Measurements from ENCODE around the gene PYROXD2. TPM values are rescaled to one million over a fixed set of nuclear protein-coding genes. Genes with fewer than 3 reads are reported as not detected.

PYROXD2 gene
- total RNA-seq, 1 experiment from 2014 or later: 2.2 TPM

DNA sequence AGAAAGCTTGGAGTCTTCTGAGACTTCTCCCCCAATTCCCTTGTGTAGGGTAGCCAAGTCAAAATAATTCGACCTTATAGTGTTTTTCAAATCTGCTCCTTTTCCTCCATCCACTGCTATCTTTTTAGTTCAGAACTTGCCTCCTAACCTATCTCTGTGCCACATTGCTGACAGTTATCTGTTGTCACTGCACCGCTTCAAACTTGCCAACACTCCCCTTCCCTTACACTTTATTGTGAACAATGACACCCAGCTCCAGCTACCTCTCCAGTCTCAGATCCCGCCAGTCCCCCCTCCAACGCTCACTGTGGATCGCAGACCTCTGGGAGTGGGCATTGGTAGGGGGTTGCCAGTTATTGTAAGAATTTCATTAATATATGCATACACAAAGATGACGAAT is 48.0 kb upstream of the PYROXD2 start:
- Histone ChIP-seq H3K36me3 (ENCODE audit: control insufficient read depth, insufficient read depth, low read length) (no peaks in the 10 kb centered on the region), H3K9me3 (no peaks in the 10 kb centered on the region), H3K4me3 (ENCODE audit: low read depth, low read length) (no peak overlapping the region), H3K4me1 (peaks cover 17% of the 10 kb centered on the region; the same call in 1 of the 2 replicates), H3K27me3 (replicated peaks; ENCODE audit: control insufficient read depth, insufficient read depth, low read length) (no peaks in the 10 kb centered on the region)
- intact Hi-C loops (cut with micrococcal nuclease; ENCODE audit: unreplicated experiment): loop anchor here (10.0 kb wide), 4 partner anchors 312 to 932 kb away; no protein-coding TSS in a partner anchor
- ChIA-PET POLR2A (no interaction called here), CTCF (interaction anchor here (0.6 kb wide), 1 partner anchor 249 kb away, joined by 3 read pairs; no protein-coding TSS in a partner anchor)
- no peak for DNase-seq
- no TSS peak for BruUV-seq (replicated peaks)
- Mint-ChIP-seq H3K27me3 (ENCODE audit: insufficient read depth, unreplicated experiment) (no peaks in the 10 kb centered on the region), H3K9me3 (ENCODE audit: unreplicated experiment) (no peaks in the 10 kb centered on the region), H3K27ac (ENCODE audit: unreplicated experiment) (no peak overlapping the region), H3K36me3 (ENCODE audit: insufficient read depth, unreplicated experiment) (no peaks in the 10 kb centered on the region), H3K4me3 (ENCODE audit: unreplicated experiment) (no peak overlapping the region), H3K4me1 (ENCODE audit: low read depth, unreplicated experiment) (peaks cover 19% of the 10 kb centered on the region)
- TF ChIP-seq, protein P1, sequence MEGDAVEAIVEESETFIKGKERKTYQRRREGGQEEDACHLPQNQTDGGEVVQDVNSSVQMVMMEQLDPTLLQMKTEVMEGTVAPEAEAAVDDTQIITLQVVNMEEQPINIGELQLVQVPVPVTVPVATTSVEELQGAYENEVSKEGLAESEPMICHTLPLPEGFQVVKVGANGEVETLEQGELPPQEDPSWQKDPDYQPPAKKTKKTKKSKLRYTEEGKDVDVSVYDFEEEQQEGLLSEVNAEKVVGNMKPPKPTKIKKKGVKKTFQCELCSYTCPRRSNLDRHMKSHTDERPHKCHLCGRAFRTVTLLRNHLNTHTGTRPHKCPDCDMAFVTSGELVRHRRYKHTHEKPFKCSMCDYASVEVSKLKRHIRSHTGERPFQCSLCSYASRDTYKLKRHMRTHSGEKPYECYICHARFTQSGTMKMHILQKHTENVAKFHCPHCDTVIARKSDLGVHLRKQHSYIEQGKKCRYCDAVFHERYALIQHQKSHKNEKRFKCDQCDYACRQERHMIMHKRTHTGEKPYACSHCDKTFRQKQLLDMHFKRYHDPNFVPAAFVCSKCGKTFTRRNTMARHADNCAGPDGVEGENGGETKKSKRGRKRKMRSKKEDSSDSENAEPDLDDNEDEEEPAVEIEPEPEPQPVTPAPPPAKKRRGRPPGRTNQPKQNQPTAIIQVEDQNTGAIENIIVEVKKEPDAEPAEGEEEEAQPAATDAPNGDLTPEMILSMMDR (IDR thresholded peaks at IDR 0.05; ENCODE audit: insufficient read depth in 1 of 2, low read depth in 1 of 2, low read length in 1 of 2, severe bottlenecking in 1 of 2, unreplicated experiment in 1 of 2): no peak

- intact Hi-C loops (cut with micrococcal nuclease; ENCODE audit: unreplicated experiment): loop anchor here (10.0 kb wide), 4 partner anchors 313 to 933 kb away; no protein-coding TSS in a partner anchor
- Mint-ChIP-seq H3K27ac (ENCODE audit: unreplicated experiment) (peak overlapping the region; percentile 81), H3K4me1 (ENCODE audit: low read depth, unreplicated experiment) (peaks cover 15% of the 10 kb centered on the region), H3K36me3 (ENCODE audit: insufficient read depth, unreplicated experiment) (no peaks in the 10 kb centered on the region), H3K9me3 (ENCODE audit: unreplicated experiment) (no peaks in the 10 kb centered on the region), H3K4me3 (ENCODE audit: unreplicated experiment) (no peak overlapping the region), H3K27me3 (ENCODE audit: insufficient read depth, unreplicated experiment) (no peaks in the 10 kb centered on the region)
- no TSS peak for BruUV-seq (replicated peaks)
- TF ChIP-seq, protein P1 (IDR thresholded peaks at IDR 0.05; ENCODE audit: insufficient read depth in 1 of 2, low read depth in 1 of 2, low read length in 1 of 2, severe bottlenecking in 1 of 2, unreplicated experiment in 1 of 2): no peak
- no peaks in the 10 kb centered on the region for H3K36me3 ChIP-seq (ENCODE audit: control insufficient read depth, insufficient read depth, low read length)
- POLR2A ChIA-PET: no interaction called here
- H3K9me3 ChIP-seq: no peaks in the 10 kb centered on the region
- H3K27me3 ChIP-seq (replicated peaks; ENCODE audit: control insufficient read depth, insufficient read depth, low read length): no peaks in the 10 kb centered on the region
- no peak for DNase-seq
- no peak overlapping the region for H3K4me3 ChIP-seq (ENCODE audit: low read depth, low read length)
- CTCF ChIA-PET: interaction anchor here (0.5 to 0.9 kb wide), 2 partner anchors 785 to 1142 kb away, joined by 3 to 4 read pairs; no protein-coding TSS in a partner anchor
- peaks cover 14% of the 10 kb centered on the region; the same call in 1 of the 2 replicates for H3K4me1 ChIP-seq
Measured at GRCh38 chr10:98461500-98461842, 46.5 kb upstream of the PYROXD2 start.

GRCh38 chr10:98460837-98461499 is 46.0 kb upstream of the PYROXD2 start:
- CTCF ChIA-PET: interaction anchor here (0.5 to 0.9 kb wide), 2 partner anchors 786 to 1142 kb away, joined by 3 to 4 read pairs; no protein-coding TSS in a partner anchor
- no peaks in the 10 kb centered on the region for H3K36me3 Mint-ChIP-seq (ENCODE audit: insufficient read depth, unreplicated experiment)

More at GRCh38 chr10:98460837-98461499, 46.0 kb upstream of the PYROXD2 start:
- Mint-ChIP-seq H3K27me3 (ENCODE audit: insufficient read depth, unreplicated experiment) (no peaks in the 10 kb centered on the region), H3K9me3 (ENCODE audit: unreplicated experiment) (no peaks in the 10 kb centered on the region), H3K4me3 (ENCODE audit: unreplicated experiment) (no peak overlapping the region), H3K4me1 (ENCODE audit: low read depth, unreplicated experiment) (peaks cover 15% of the 10 kb centered on the region), H3K27ac (ENCODE audit: unreplicated experiment) (peak overlapping the region; percentile 81)
- intact Hi-C loops (cut with micrococcal nuclease; ENCODE audit: unreplicated experiment): loop anchor here (10.0 kb wide), 4 partner anchors 314 to 934 kb away; no protein-coding TSS in a partner anchor
- TF ChIP-seq, protein P1 (IDR thresholded peaks at IDR 0.05; ENCODE audit: insufficient read depth in 1 of 2, low read depth in 1 of 2, low read length in 1 of 2, severe bottlenecking in 1 of 2, unreplicated experiment in 1 of 2): no peak
- H3K36me3 ChIP-seq (ENCODE audit: control insufficient read depth, insufficient read depth, low read length): no peaks in the 10 kb centered on the region
- POLR2A ChIA-PET: no interaction called here
- peaks cover 14% of the 10 kb centered on the region; the same call in 1 of the 2 replicates for H3K4me1 ChIP-seq
- DNase-seq: peak; percentile 70 to 74
- no peaks in the 10 kb centered on the region for H3K9me3 ChIP-seq
- H3K27me3 ChIP-seq (replicated peaks; ENCODE audit: control insufficient read depth, insufficient read depth, low read length): no peaks in the 10 kb centered on the region
- no TSS peak for BruUV-seq (replicated peaks)
- no peak overlapping the region for H3K4me3 ChIP-seq (ENCODE audit: low read depth, low read length)

Data from Caco-2 (cell line).